ENCODE measurements around the gene RAI1.

Gene RAI1

DNA sequence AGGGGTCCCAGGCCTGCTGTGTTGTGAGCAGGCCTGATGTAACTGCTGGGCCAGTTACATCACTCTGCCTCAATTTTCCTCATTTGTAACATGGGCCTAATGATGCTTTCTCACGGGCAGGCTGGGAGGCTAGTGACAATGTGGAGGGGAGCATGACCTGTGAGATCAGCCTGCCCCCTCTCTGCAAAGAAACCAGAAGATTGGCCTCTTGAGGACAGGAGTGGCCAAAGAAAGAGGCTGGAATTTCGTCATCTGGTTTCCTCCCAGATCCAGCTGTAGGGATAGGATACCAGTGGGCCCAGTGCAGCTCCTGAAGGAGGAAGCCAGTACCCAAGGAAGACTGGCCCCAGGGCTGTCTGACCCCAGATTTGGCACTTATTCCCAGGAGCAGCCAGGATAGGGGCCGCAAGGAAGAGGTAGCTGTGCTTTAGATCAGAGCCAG is 156.1 kb downstream of the RAI1 start:
- DNase-seq: no peak

DNA sequence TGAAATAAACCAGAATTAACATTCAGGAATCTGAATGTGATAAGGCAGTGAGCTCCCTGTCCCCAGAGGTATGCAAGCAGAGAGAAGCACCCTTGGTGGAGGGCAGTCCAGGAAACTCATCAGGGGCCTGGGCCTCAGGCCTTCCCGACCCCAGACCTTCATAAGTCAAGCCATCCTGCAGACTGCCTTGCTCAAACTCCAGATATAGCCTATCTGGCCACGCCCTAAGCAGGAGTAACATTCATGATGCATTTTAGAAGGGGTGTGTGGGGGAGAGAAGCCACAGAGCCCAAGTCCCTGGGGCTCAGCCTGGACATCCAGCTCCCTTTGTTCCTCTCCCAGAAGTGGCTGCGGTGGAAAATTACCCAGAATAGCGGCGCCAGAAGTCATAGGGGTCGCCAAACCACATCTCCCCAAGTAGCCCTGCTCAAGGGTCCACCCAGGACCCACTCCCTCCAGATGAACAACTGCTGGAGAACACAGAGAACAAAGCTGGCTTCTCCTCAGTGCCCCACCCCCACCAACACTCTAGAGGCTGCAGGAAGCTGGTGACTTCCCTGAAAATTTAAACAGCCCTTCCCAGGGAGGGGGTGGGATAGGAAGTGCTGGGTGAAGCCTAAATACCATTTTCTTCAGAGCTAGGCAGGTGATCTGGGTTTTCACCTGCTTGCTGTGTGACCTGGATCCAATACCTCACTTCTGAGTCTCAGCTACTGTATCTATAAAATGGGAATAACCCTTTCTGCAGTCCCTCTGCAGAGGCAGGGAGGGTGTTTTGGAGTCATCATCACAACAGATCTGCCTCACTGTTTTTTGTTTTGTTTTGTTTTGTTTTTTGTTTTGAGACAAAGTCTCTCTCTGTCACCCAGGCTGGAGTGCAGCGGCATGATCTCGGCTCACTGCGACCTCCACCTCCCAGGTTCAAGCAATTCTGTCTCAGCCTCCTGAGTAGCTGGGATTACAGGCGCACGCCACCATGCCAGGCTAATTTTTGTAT is 157.0 kb downstream of the RAI1 start:
- DNase-seq: no peak

GRCh38 chr17:17839791-17840707 is 158.8 kb downstream of the RAI1 start:
- DNase-seq: peak; percentile 74

GRCh38 chr17:17840751-17841591 is 159.7 kb downstream of the RAI1 start:
- no peak for DNase-seq

- no peak for DNase-seq
Observed at GRCh38 chr17:17841601-17842025, 160.4 kb downstream of the RAI1 start.

DNA sequence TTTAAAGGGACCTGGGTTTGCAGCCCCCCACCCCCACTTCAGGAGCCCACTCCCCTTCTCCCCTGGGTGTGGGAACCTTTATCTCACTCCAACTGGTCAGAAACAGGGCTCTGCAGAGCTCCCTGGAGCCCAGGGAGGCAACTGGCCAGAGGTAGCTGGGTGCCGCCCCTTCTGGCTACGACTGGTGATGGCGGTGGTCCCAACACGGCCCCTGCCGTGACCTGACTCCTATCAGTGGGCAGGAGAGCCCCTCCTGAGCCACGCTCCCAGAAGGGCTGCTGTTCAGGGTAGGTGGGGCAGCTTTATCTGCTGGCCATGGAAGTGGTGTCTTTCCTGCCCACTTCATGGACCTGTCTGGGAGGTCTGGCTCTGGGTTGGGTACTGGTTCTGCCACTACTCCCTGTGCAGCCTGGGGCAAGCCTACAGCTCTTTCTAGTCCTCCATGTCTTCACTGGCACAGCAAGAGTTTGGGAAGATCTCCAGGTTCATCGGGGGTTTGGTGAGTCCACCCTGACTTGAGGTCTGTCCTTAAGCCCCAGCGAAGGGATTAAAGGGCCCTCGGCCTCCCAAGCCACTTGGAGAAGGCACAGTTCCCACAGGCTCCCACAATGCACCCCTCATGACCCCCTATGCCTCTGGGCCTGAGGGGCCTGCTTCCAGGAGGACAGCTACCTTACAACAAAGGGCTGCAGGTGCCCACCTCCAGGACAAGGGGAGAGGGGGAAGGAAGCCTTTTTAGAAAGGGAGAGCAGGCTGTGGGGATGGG is 161.0 kb downstream of the RAI1 start:
- no peak for DNase-seq

GRCh38 chr17:17843096-17843495 is 161.8 kb downstream of the RAI1 start:
- DNase-seq: no peak

DNA sequence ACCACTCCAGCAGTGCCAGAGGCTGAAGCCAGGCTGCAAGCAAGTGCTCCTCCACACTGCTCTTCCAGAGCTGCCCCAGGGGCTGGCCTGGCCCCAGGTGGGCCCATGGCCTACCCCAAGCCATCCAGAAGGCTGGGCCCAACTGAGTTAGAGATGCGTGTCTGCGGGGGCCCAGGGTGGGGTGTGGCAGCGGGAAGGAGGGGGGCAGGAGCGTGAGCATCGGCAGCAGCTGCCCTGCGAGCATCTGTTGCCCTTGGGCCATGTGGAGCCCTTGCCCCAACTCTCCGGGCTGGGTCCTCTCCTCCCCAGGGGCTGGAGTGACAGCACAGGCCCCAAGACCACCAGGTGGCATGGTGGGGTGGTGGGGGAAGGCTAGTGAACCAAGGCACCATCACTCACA is 162.8 kb downstream of the RAI1 start:
- DNase-seq: no peak

DNA sequence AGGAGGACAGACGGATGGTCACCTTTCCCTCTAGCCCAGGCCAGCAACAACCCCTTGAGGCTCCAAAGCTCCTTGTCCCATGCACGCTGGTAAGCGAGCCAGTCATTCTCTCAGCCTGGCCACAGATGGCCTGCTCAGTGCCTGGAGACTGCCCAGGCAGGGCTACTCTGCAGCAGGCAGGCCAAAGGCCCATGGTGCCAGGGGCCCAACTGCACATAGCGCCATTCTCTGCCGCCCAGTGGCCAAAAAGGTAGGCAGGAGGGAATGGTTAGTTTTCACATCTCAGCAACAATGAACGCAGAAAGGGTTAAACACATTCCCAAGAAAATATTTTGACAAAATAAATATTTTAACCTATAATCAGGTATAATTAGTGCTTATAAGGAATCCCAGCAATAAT is 163.2 kb downstream of the RAI1 start:
- no peak for DNase-seq

DNA sequence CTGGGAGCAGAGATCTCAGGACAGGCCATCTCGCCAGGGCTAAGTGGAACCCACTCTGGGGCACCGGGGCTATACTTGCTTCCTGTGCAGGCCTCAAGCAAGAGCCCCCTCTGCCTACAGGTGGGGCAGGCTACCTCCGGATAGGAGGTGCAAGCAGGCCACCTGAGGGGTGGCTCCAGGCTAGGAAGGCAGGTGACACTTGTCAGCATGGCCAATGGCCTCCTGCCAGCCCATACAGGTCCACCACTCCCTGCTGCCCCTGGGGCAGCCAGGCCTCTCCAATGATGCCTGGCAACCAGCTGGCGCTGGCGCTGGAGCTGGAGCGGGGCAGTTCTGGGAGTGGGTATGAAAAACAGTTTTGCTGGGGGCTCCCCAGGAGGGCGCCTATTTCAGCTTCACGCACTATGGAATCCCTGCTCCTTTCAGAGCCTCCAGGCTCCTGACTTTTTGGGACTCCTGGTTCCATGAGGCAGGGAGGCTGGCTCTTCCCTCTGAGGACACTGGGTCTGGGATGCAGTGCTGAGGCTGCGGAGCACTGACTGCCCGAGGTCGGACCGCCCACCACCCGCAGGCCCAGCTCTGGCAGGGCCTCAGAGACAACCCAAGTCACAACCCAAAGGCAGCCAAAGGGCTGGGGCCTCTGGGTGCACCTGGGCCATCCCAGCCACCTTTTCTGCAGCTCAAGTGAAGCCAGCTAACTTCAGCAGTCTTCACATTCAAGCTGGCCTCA is 164.0 kb downstream of the RAI1 start:
- DNase-seq: no peak

- no peak for DNase-seq
Observed at GRCh38 chr17:17846003-17846402, 164.7 kb downstream of the RAI1 start.

DNA sequence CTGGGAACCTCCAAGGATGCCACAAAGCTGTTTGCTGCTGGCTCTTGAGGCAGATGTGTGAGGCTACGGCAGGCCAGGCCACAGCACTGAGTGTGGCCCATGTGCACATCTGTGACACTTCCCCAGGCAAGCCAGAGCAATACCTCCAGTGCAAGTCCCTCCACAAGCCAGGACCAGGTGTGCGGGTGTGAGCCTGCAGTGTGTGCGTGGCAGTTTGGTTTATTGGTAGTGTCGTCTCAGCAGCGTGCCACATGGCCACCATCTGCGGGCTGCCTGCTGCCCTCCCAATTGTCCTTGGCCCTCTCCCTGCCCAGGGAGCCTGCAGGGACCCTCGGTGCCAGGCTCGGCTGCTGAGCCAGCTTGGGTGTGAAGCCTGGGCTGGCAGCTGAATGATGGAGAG is 165.4 kb downstream of the RAI1 start:
- no peak for DNase-seq

- DNase-seq: no peak
Observed at GRCh38 chr17:17847118-17847689, 165.9 kb downstream of the RAI1 start.

- DNase-seq: no peak
Observed at GRCh38 chr17:17847726-17848125, 166.5 kb downstream of the RAI1 start.

DNA sequence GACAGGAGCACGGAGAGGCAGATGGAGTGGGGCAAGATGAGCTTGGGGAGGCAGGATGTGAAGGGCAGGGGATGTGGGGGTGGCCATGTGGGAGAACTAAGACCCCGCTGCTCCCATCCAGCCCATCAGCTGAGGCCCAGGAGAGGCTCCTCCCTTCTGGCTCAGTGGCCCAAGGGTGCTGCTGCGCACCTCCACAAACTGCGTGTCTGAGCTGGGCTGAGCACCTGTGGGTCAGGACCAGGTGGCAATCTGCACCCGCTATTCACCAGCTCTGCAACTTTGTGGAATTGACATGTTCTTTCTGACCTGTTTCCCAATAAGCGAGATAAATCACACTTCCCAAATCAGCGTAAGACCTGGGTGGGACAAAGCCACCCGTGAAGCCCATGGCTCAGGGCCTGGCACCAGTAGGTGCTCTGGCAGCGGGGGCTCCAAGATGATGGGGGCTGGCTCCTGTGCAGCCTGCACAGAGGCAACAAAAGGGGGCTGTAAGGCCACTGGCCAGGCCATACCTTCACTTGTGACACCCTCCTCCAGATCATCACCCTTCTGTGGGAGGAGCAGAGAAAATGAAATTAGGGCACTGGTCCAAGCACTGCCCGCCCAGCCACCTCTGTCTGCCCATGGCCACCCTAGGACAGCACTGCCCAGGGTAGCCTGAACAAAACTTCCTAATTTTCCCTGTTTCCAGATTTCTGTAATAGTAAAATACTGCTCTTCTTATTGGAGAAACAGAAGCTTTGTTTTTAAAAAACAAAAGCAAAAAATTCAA is 167.2 kb downstream of the RAI1 start:
- no peak for DNase-seq

DNA sequence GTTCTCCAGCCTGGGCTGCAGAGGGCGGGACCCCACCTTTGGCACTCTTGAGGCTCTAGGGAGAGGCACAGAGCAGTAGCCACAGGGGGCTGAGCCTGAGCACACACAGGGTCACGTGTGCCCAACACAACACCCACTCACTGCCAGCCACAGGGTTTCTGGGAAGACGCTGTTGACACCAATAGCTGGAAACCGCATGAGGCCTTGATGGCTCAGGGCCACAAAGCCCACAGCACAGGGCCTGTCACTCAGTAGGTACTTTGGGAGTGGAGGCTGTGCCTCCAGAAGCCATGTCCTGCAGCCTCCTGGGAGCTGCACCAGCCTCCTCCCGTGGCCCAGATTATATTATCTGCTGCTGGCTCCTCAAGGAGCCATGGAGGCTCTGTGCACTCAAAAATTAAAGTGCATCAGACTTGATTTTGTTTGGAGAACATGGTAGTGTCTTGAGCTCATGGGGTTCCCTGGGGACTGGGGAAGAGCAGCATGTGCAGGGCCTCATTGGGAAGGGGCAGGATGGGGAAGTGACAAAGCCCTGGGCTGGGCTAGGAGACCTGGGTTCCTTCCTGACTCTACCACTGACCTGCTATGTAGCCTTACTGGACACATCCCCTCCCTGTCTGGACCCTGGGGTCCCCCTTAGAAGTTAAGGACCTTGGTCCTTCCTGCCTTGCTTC is 168.0 kb downstream of the RAI1 start:
- peak; percentile 88 for DNase-seq

DNA sequence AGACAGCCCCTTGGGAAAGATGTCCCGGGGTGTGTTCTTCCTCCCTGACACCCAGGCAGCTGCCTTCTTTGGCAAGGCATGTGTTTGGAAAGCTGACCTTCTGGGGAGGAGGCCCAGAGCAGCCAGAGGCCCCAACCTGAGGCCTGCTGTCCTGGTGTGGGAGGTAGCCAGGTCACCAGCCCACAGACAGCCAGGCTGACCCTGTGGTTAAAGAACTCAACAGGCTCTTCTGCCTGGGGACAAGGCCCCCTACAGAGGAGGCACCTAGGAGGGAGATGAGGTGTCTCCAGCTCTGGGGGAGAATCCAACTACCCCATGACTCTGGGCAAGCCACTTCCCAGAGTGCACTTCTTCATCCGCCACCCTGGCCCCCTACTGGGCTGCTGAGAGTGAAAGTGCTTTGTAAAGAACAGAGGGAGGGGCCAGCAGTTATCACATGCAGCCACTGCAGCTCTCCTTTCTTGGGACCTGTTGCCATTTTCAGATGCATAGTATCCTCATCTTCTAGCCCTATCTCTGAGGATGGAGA is 168.7 kb downstream of the RAI1 start:
- DNase-seq: peak; percentile 63

GRCh38 chr17:17851103-17852002 is 170.1 kb downstream of the RAI1 start:
- no peak for DNase-seq
